Activated CD8-positive, alpha-beta memory T cell treated with anti-CD3 and anti-CD28 coated beads for 4 hours (primary cell): Measurements from ENCODE around the gene TANGO2.

Source experiments
- DNase-seq, 2 donors: peaks; one replicate each; pipeline ENCODE4 v3.0.0-alpha.2; 2020; ENCODE audit warnings: low read depth in 2 of 2

Gene TANGO2

GRCh38 chr22:20012741-20013331 lies 8.1 kb upstream of the TANGO2 start:
- DNase-seq: no peak

GRCh38 chr22:20013382-20013871 lies 7.5 kb upstream of the TANGO2 start:
- DNase-seq: no peak

GRCh38 chr22:20014526-20015186 lies 6.3 kb upstream of the TANGO2 start:
- DNase-seq: no peak

- no peak for DNase-seq
These were observed 5.7 kb upstream of the TANGO2 start for GRCh38 chr22:20015187-20015625.

- no peak for DNase-seq
These were observed 4.8 kb upstream of the TANGO2 start for GRCh38 chr22:20015971-20016733.

GRCh38 chr22:20016734-20017621 lies 3.9 kb upstream of the TANGO2 start, which contains the start of gene ARVCF:
Gene ARVCF (minus strand): TSS chr22:20016823. CDS start chr22:19990794, 26,029 bp downstream.
- peak; percentile 84 for DNase-seq

- no peak for DNase-seq
These were observed 3.3 kb upstream of the TANGO2 start for GRCh38 chr22:20017622-20017958.

- no peak for DNase-seq
These were observed 2.9 kb upstream of the TANGO2 start for GRCh38 chr22:20018001-20018400.

- no peak for DNase-seq
These were observed 1.0 kb upstream of the TANGO2 start for GRCh38 chr22:20019661-20020532.

- DNase-seq: no peak
These were observed 579 bp downstream of the TANGO2 start for GRCh38 chr22:20021196-20022181.

- no peak for DNase-seq
These were observed 1.5 kb downstream of the TANGO2 start for GRCh38 chr22:20022231-20022977.

GRCh38 chr22:20022978-20023613 lies 2.2 kb downstream of the TANGO2 start:
- DNase-seq: no peak

- DNase-seq: no peak
These were observed 3.3 kb downstream of the TANGO2 start for GRCh38 chr22:20024225-20024624.

- no peak for DNase-seq
These were observed 3.9 kb downstream of the TANGO2 start for GRCh38 chr22:20024650-20025397.

GRCh38 chr22:20025401-20026203 lies 4.7 kb downstream of the TANGO2 start:
- no peak for DNase-seq

- DNase-seq: no peak
These were observed 5.4 kb downstream of the TANGO2 start for GRCh38 chr22:20026204-20026908.
